ENCODE measurements around the gene MTG1. TPM values are rescaled to one million over a fixed set of nuclear protein-coding genes. Genes with fewer than 3 reads are reported as not detected.

MTG1 gene
- total and polyA plus RNA-seq, 3 donors from 2014 or later = 72.9 to 84.8 (median 76.1) TPM

DNA sequence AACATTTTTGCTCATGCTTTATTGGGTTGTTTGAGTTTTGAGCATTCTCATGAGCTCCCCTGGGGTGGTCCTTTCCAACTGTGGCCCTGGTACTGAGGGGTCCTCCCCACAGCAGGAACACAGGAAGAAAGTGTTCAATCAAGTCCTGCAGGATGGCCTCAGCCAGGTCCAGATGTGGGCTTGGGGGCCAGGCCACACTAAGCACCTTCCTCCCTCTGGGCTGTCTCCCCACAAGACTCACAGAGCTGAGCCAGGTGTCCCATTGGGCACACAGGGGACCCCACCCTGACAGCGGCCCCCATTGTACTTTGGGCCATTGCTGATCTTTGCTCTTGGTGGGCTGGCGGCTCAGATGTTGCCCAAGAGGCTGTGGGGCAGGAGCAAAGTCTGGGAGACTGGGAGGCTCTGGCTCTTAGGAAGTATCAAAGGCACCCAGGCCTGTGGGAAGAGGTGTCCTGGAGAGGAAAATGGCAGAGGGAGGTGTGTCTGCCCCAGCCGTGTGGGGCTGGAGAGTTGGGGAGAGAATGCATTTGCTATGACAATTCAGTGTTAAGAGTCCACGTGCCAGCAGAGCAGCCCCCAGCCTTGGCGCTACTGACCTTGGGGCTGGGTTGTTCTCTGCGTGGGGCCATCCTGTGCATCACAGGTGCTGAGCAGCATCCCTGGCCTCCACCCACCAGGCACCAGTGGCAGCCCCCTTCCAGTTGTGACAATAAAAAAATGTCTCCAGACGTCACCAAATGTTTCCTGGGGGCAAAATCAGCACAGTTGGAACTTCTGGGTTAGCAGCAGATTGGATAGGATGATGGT is 77.5 kb downstream of the MTG1 start:
- H3K36me3 ChIP-seq (ENCODE audit: low read depth, missing control alignments) = no peaks in the 10 kb centered on the region
- H3K4me3 ChIP-seq = no peak overlapping the region
- no peaks in the 10 kb centered on the region for H3K4me1 ChIP-seq
- H3K27ac ChIP-seq = no peak overlapping the region
- DNase-seq = no peak
- intact Hi-C loops (cut with DNase I; ENCODE audit: low total_unique reads) = no loop called here
- H3K27me3 ChIP-seq = no peaks in the 10 kb centered on the region
- 85 to 92% methylated on average over 7 of the region's 7 CpGs for WGBS, 2 donors
- H3K9me3 ChIP-seq = no peaks in the 10 kb centered on the region
- TF ChIP-seq, protein P1, sequence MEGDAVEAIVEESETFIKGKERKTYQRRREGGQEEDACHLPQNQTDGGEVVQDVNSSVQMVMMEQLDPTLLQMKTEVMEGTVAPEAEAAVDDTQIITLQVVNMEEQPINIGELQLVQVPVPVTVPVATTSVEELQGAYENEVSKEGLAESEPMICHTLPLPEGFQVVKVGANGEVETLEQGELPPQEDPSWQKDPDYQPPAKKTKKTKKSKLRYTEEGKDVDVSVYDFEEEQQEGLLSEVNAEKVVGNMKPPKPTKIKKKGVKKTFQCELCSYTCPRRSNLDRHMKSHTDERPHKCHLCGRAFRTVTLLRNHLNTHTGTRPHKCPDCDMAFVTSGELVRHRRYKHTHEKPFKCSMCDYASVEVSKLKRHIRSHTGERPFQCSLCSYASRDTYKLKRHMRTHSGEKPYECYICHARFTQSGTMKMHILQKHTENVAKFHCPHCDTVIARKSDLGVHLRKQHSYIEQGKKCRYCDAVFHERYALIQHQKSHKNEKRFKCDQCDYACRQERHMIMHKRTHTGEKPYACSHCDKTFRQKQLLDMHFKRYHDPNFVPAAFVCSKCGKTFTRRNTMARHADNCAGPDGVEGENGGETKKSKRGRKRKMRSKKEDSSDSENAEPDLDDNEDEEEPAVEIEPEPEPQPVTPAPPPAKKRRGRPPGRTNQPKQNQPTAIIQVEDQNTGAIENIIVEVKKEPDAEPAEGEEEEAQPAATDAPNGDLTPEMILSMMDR (IDR thresholded peaks at IDR 0.05) = no peak
- TF ChIP-seq POLR2A (IDR thresholded peaks at IDR 0.05) = no peak

Small RNA genes within 50 kb of the gene (microRNA-seq; reads per million reads assigned to microRNA genes)
- 2.8 to 4.2 reads per million in 2 donors for gene MIR3944 (ENCODE audit: borderline number of aligned reads in 2 of 2, borderline replicate concordance in 1 of 2)

Small RNA genes within 50 kb of the gene (small RNA-seq; reads per million reads assigned to genes)
- 0 reads per million in 2 donors for gene AL360181.4
- 0 reads per million in 2 donors for gene BANF1P2
- 0 reads per million in 2 donors for gene MIR3944

Other genes starting within 250 kb of the MTG1 start
- gene KNDC1, start 233.9 kb upstream of the MTG1 start, total RNA-seq = 10 to 100 TPM; 13.3 to 19.8 TPM
- gene KNDC1, start 233.9 kb upstream of the MTG1 start, polyA plus RNA-seq (ENCODE audit: insufficient read depth, low read depth, low replicate concordance) = 4.2 TPM
- gene UTF1, start 163.9 kb upstream of the MTG1 start, total RNA-seq = 10 to 100 TPM; 17.2 to 18.6 TPM
- 5.3 TPM for gene UTF1, start 163.9 kb upstream of the MTG1 start, polyA plus RNA-seq (ENCODE audit: insufficient read depth, low read depth, low replicate concordance)
- gene VENTX, start 156.3 kb upstream of the MTG1 start, total RNA-seq = 1 to 10 TPM; 2.2 to 3.5 TPM
- gene VENTX, start 156.3 kb upstream of the MTG1 start, polyA plus RNA-seq (ENCODE audit: insufficient read depth, low read depth, low replicate concordance) = 1.5 TPM
- gene ADAM8, start 117.3 kb upstream of the MTG1 start, total RNA-seq = 10 to 100 TPM; 12.8 to 14.6 TPM
- gene ADAM8, start 117.3 kb upstream of the MTG1 start, polyA plus RNA-seq (ENCODE audit: insufficient read depth, low read depth, low replicate concordance) = 3.5 TPM
- 100 to 1,000 TPM in 1 of 2 donors, 10 to 100 TPM in 1; 84.3 to 101 TPM for gene TUBGCP2, start 85.3 kb upstream of the MTG1 start, total RNA-seq
- gene TUBGCP2, start 85.3 kb upstream of the MTG1 start, polyA plus RNA-seq (ENCODE audit: insufficient read depth, low read depth, low replicate concordance) = 76.0 TPM
- 10 to 100 TPM; 46.5 to 50.5 TPM for gene ZNF511, start 85.2 kb upstream of the MTG1 start, total RNA-seq
- gene ZNF511, start 85.2 kb upstream of the MTG1 start, polyA plus RNA-seq (ENCODE audit: insufficient read depth, low read depth, low replicate concordance) = 39.6 TPM
- 10 to 100 TPM; 19.2 to 35.5 TPM for gene CALY, start 57.3 kb upstream of the MTG1 start, total RNA-seq
- gene CALY, start 57.3 kb upstream of the MTG1 start, polyA plus RNA-seq (ENCODE audit: insufficient read depth, low read depth, low replicate concordance) = 4.9 TPM
- gene PRAP1, start 46.8 kb upstream of the MTG1 start, total RNA-seq = 10 to 100 TPM; 10.1 to 24.6 TPM
- gene PRAP1, start 46.8 kb upstream of the MTG1 start, polyA plus RNA-seq (ENCODE audit: insufficient read depth, low read depth, low replicate concordance) = 11.3 TPM
- gene FUOM, start 36.1 kb upstream of the MTG1 start, total RNA-seq = 10 to 100 TPM in 1 of 2 donors, 1 to 10 TPM in 1; 9.5 to 12.8 TPM
- 13.6 TPM for gene FUOM, start 36.1 kb upstream of the MTG1 start, polyA plus RNA-seq (ENCODE audit: insufficient read depth, low read depth, low replicate concordance)
- gene ECHS1, start 20.8 kb upstream of the MTG1 start, total RNA-seq = 100 to 1,000 TPM; 104 to 118 TPM
- gene ECHS1, start 20.8 kb upstream of the MTG1 start, polyA plus RNA-seq (ENCODE audit: insufficient read depth, low read depth, low replicate concordance) = 118 TPM
- gene PAOX, start 14.9 kb upstream of the MTG1 start, total RNA-seq = 10 to 100 TPM; 24.8 to 49.5 TPM
- gene PAOX, start 14.9 kb upstream of the MTG1 start, polyA plus RNA-seq (ENCODE audit: insufficient read depth, low read depth, low replicate concordance) = 91.5 TPM
- gene SPRN, start 30.5 kb downstream of the MTG1 start, total RNA-seq = 1 to 10 TPM; 1.7 to 1.8 TPM
- gene SPRN, start 30.5 kb downstream of the MTG1 start, polyA plus RNA-seq (ENCODE audit: insufficient read depth, low read depth, low replicate concordance) = 2.7 TPM
- 10 to 100 TPM; 11.6 to 13.1 TPM for gene SCART1, start 59.8 kb downstream of the MTG1 start, total RNA-seq
- gene SCART1, start 59.8 kb downstream of the MTG1 start, polyA plus RNA-seq (ENCODE audit: insufficient read depth, low read depth, low replicate concordance) = 1.6 TPM
- gene CYP2E1, start 133.2 kb downstream of the MTG1 start, total RNA-seq = 10 to 100 TPM in 1 of 2 donors, 1 to 10 TPM in 1; 9.6 to 10.2 TPM
- 9.0 TPM for gene CYP2E1, start 133.2 kb downstream of the MTG1 start, polyA plus RNA-seq (ENCODE audit: insufficient read depth, low read depth, low replicate concordance)
- 10 to 100 TPM; 43.4 to 78.2 TPM for gene SYCE1, start 171.4 kb downstream of the MTG1 start, total RNA-seq
- 139 TPM for gene SYCE1, start 171.4 kb downstream of the MTG1 start, polyA plus RNA-seq (ENCODE audit: insufficient read depth, low read depth, low replicate concordance)
- not detected for gene FRG2B, start 232.6 kb downstream of the MTG1 start, total RNA-seq
- gene FRG2B, start 232.6 kb downstream of the MTG1 start, polyA plus RNA-seq (ENCODE audit: insufficient read depth, low read depth, low replicate concordance) = not detected